Neural cell (in vitro differentiated cells): ENCODE results near the gene ST7L. TPM values are rescaled to one million over a fixed set of nuclear protein-coding genes. Genes with fewer than 3 reads are reported as not detected.

Experiments used
- H2AFZ ChIP-seq: fragments of 200-600, 300-800 bp; sonication (generic), shearing (Covaris generic); 2 replicates; pipeline ENCODE4 v1.6.0; 2014; ENCODE audit warnings: low read depth, mild to moderate bottlenecking, antibody characterized with exemption, low read length, moderate library complexity
- H3F3A ChIP-seq: fragments of 200-600 bp; shearing (Covaris generic); 2 replicates; pipeline ENCODE4 v1.6.1; 2016; ENCODE audit warnings: mild to moderate bottlenecking, moderate library complexity, mixed read lengths, antibody characterized with exemption, low read length; ENCODE audit not compliant: insufficient read depth, poor library complexity, severe bottlenecking
- H3K27ac ChIP-seq: fragments of 200-600, 300-800 bp; sonication (generic), shearing (Covaris generic); 2 replicates; pipeline ENCODE4 v1.5.1; 2014; ENCODE audit warnings: mild to moderate bottlenecking, low read length, moderate library complexity
- H3K27me3 ChIP-seq: fragments of 300-800, 200-600 bp; sonication (generic), shearing (Covaris generic); 2 replicates; pipeline ENCODE4 v1.6.0; 2014; ENCODE audit warnings: mild to moderate bottlenecking, low read depth, low read length, moderate library complexity; ENCODE audit not compliant: insufficient read depth
- H3K36me3 ChIP-seq: fragments of 300-800, 200-600 bp; sonication (generic), shearing (Covaris generic); 2 replicates; pipeline ENCODE4 v1.5.1; 2014; ENCODE audit warnings: mild to moderate bottlenecking, antibody characterized with exemption, low read length, moderate library complexity; ENCODE audit not compliant: insufficient read depth
- H3K4me2 ChIP-seq: fragments of 300-800, 200-600 bp; sonication (generic), shearing (Covaris generic); 2 replicates; pipeline ENCODE4 v1.6.0; 2014; ENCODE audit warnings: mild to moderate bottlenecking, low read length
- H3K4me3 ChIP-seq: fragments of 300-800, 200-600 bp; sonication (generic), shearing (Covaris generic); 2 replicates; pipeline ENCODE4 v1.5.1; 2014; ENCODE audit warnings: mild to moderate bottlenecking, low read length, moderate library complexity
- H3K79me2 ChIP-seq: fragments of 200-600 bp; shearing (Covaris generic); replicated peaks from 2 replicates; pipeline ENCODE4 v1.6.0; 2014; ENCODE audit warnings: mild to moderate bottlenecking, low read length, moderate library complexity; ENCODE audit not compliant: insufficient read depth
- H3K9ac ChIP-seq: fragments of 300-800, 200-600 bp; sonication (generic), shearing (Covaris generic); 2 replicates; pipeline ENCODE4 v1.6.1; 2016; ENCODE audit warnings: mild to moderate bottlenecking, low read length, mixed read lengths
- H3K9me2 ChIP-seq: fragments of 200-600 bp; shearing (Covaris generic); 2 replicates; pipeline ENCODE4 v1.6.1; 2016; ENCODE audit warnings: mild to moderate bottlenecking, low read length, mixed read lengths; ENCODE audit not compliant: insufficient read depth
- H3K9me3 ChIP-seq: fragments of 200-600, 300-800 bp; sonication (generic), shearing (Covaris generic); 2 replicates; pipeline ENCODE4 v1.6.1; 2016; ENCODE audit warnings: mild to moderate bottlenecking, mixed run types, low read length, moderate library complexity, mixed read lengths
- H4K20me1 ChIP-seq: fragments of 200-600 bp; shearing (Covaris generic); 2 replicates; pipeline ENCODE4 v1.6.1; 2016; ENCODE audit warnings: mild to moderate bottlenecking, mixed run types; ENCODE audit not compliant: insufficient read depth
- CTCF ChIP-seq: fragments of 450-650 bp; IDR thresholded peaks from 2 replicates; pipeline ENCODE4 v1.5.1; 2014; ENCODE audit warnings: antibody characterized with exemption, mild to moderate bottlenecking, moderate library complexity; ENCODE audit not compliant: poor library complexity, severe bottlenecking
- EP300 ChIP-seq: fragments of 450-650 bp; conservative IDR thresholded peaks from 2 replicates; pipeline ENCODE4 v1.6.1; 2014; ENCODE audit warnings: antibody characterized with exemption, mild to moderate bottlenecking, moderate library complexity; ENCODE audit not compliant: poor library complexity, severe bottlenecking
- EZH2 ChIP-seq: fragments of 200-600, 300-800 bp; shearing (Covaris generic), sonication (generic); IDR thresholded peaks from 2 replicates; pipeline ENCODE4 v1.6.1; 2014; ENCODE audit warnings: antibody characterized with exemption, low read length, borderline replicate concordance, mild to moderate bottlenecking; ENCODE audit not compliant: insufficient read depth, poor library complexity, severe bottlenecking
- MXI1 ChIP-seq: fragments of 450-650 bp; conservative IDR thresholded peaks from 2 replicates; pipeline ENCODE4 v1.6.1; 2014; ENCODE audit warnings: antibody characterized with exemption, mild to moderate bottlenecking; ENCODE audit not compliant: poor library complexity, severe bottlenecking
- POLR2AphosphoS5 ChIP-seq: IDR thresholded peaks from 2 replicates; pipeline ENCODE4 v1.6.1; 2012
- RAD21 ChIP-seq: fragments of 450-650 bp; conservative IDR thresholded peaks from 2 replicates; pipeline ENCODE4 v1.6.1; 2014; ENCODE audit warnings: antibody characterized with exemption, mild to moderate bottlenecking, moderate library complexity
- REST ChIP-seq: IDR thresholded peaks from 2 replicates; pipeline ENCODE4 v1.6.1; 2012; ENCODE audit warnings: borderline replicate concordance
- SMC3 ChIP-seq: fragments of 450-650 bp; conservative IDR thresholded peaks from 2 replicates; pipeline ENCODE4 v1.6.1; 2014; ENCODE audit warnings: antibody characterized with exemption, mild to moderate bottlenecking, moderate library complexity; ENCODE audit not compliant: poor library complexity
- TAF1 ChIP-seq: IDR thresholded peaks from 2 replicates; pipeline ENCODE4 v1.6.1; 2012; ENCODE audit warnings: low read depth
- polyA plus RNA-seq: library from polyadenylated mRNA; depleted of rRNA; stranded (reverse); fragments of >200 nt; gene quantifications from 2 replicates; pipeline ENCODE4 v1.2.3, GENCODE V29; 2014

ST7L gene
- polyA plus RNA-seq, 1 donor from 2014 or later: 33.7 TPM

GRCh38 chr1:112599477-112599876 is 19.5 kb downstream of the ST7L start:
- no peak overlapping the region for H3K4me3 ChIP-seq
- no peaks in the 10 kb centered on the region for H3F3A ChIP-seq
- H3K79me2 ChIP-seq: no peaks in the 10 kb centered on the region
- H3K9me3 ChIP-seq: no peaks in the 10 kb centered on the region
- no peak overlapping the region for H3K27ac ChIP-seq
- H2AFZ ChIP-seq: no peak overlapping the region
- H4K20me1 ChIP-seq: no peaks in the 10 kb centered on the region
- TF ChIP-seq REST: no peak
- TF ChIP-seq TAF1: no peak
- TF ChIP-seq POLR2AphosphoS5: no peak
- no peak for TF ChIP-seq RAD21
- TF ChIP-seq CTCF: no peak
- no peak for TF ChIP-seq EP300
- TF ChIP-seq EZH2: no peak
- TF ChIP-seq MXI1: no peak
- no peak for TF ChIP-seq SMC3
- peaks cover 3% of the 10 kb centered on the region for H3K36me3 ChIP-seq
- H3K4me2 ChIP-seq: no peak overlapping the region
- no peaks in the 10 kb centered on the region for H3K9me2 ChIP-seq
- H3K27me3 ChIP-seq: no peaks in the 10 kb centered on the region
- no peak overlapping the region for H3K9ac ChIP-seq

- TF ChIP-seq TAF1 (no peak), SMC3 (no peak), MXI1 (no peak), RAD21 (no peak), EZH2 (no peak), POLR2AphosphoS5 (no peak), REST (no peak), CTCF (no peak), EP300 (no peak)
- Histone ChIP-seq H3K4me3 (no peak overlapping the region), H3F3A (no peaks in the 10 kb centered on the region), H2AFZ (no peak overlapping the region), H3K36me3 (peaks cover 13% of the 10 kb centered on the region), H3K79me2 (no peaks in the 10 kb centered on the region), H4K20me1 (no peaks in the 10 kb centered on the region), H3K27ac (no peak overlapping the region), H3K9me3 (no peaks in the 10 kb centered on the region), H3K9ac (no peak overlapping the region), H3K4me2 (no peak overlapping the region), H3K9me2 (no peaks in the 10 kb centered on the region), H3K27me3 (no peaks in the 10 kb centered on the region)
Observed at GRCh38 chr1:112594208-112594876, 24.6 kb downstream of the ST7L start.
